H1 (cell line): ENCODE measurements around the gene ZAR1. TPM values are rescaled to one million over a fixed set of nuclear protein-coding genes. Genes with fewer than 3 reads are reported as not detected.

Experiments
- CTCF ChIA-PET: fragments of 300-600 bp; sonication (Branson Sonifier 250); formaldehyde crosslinking; loops from one replicate; lab custom pipeline; 2021; ENCODE audit not compliant: partially characterized antibody; lab: Charles Lee
- POLR2A ChIA-PET: fragments of 300-600 bp; sonication (Branson Sonifier 250); formaldehyde crosslinking; loops from one replicate; lab custom pipeline; 2021; ENCODE audit warnings: inconsistent platforms; ENCODE audit not compliant: partially characterized antibody; lab: Charles Lee
- DNase-seq, 2 experiments: peaks; one replicate each; pipeline versions ENCODE4 v3.0.0 to v3.0.0-alpha.2; 2010 to 2022; ENCODE audit warnings: low spot score in 2 of 2, low read depth in 1 of 2, mixed read lengths in 1 of 2
- FAIRE-seq: peaks from 2 replicates; lab custom pipeline; 2011; peaks lifted over from hg19 to GRCh38; lab: Jason Lieb, UNC
- H2AFZ ChIP-seq: 2 replicates; pipeline ENCODE4 v1.8.1; 2012; ENCODE audit warnings: low read length, inconsistent platforms
- H2AK5ac ChIP-seq: 2 replicates; pipeline ENCODE4 v1.6.1; 2013; ENCODE audit warnings: low read depth, low read length
- H2BK120ac ChIP-seq: replicated peaks from 2 replicates; pipeline ENCODE3; 2013; ENCODE audit warnings: low read depth, low read length, inconsistent platforms
- H2BK12ac ChIP-seq: 2 replicates; pipeline ENCODE4 v1.6.1; 2013; ENCODE audit warnings: low read depth, low read length
- H2BK15ac ChIP-seq: 2 replicates; pipeline ENCODE4 v1.6.1; 2013; ENCODE audit warnings: low read length
- H2BK20ac ChIP-seq: 2 replicates; pipeline ENCODE4 v1.6.1; 2013; ENCODE audit warnings: low read length
- H2BK5ac ChIP-seq: 2 replicates; pipeline ENCODE4 v1.6.1; 2013; ENCODE audit warnings: low read depth, low read length
- H3K14ac ChIP-seq: 2 replicates; pipeline ENCODE4 v1.6.1; 2013; ENCODE audit warnings: inconsistent platforms; ENCODE audit not compliant: insufficient read length
- H3K18ac ChIP-seq: 2 replicates; pipeline ENCODE4 v1.6.1; 2013; ENCODE audit warnings: low read length; ENCODE audit errors: extremely low read depth
- H3K23ac ChIP-seq: 2 replicates; pipeline ENCODE4 v1.6.1; 2013; ENCODE audit warnings: inconsistent platforms; ENCODE audit not compliant: insufficient read length
- H3K23me2 ChIP-seq: 2 replicates; pipeline ENCODE4 v1.6.1; 2013; ENCODE audit warnings: low read depth, low read length
- H3K27ac ChIP-seq: 2 replicates; pipeline ENCODE4 v1.6.1; 2011; ENCODE audit warnings: low read depth, low read length, inconsistent platforms
- H3K27me3 ChIP-seq, 4 experiments: replicated peaks in 1 of 4; 1 replicate in 1 of 4; 2 replicates in 3 of 4; pipeline versions ENCODE4 v1.6.1 to v1.8.1; 2011 to 2013; ENCODE audit warnings: low read length in 3 of 4, mild to moderate bottlenecking in 3 of 4, inconsistent platforms in 2 of 4, mixed read lengths in 2 of 4, moderate library complexity in 1 of 4; ENCODE audit not compliant: control insufficient read depth in 3 of 4, insufficient read depth in 3 of 4; ENCODE audit errors: extremely low read depth in 1 of 4
- H3K36me3 ChIP-seq, 4 experiments: 2 replicates each; pipeline versions ENCODE4 v1.6.1 to v1.8.1; 2011 to 2013; ENCODE audit warnings: mild to moderate bottlenecking in 4 of 4, low read length in 3 of 4, moderate library complexity in 2 of 4, control low read depth in 1 of 4, inconsistent platforms in 1 of 4; ENCODE audit not compliant: insufficient read depth in 4 of 4, control insufficient read depth in 2 of 4
- H3K4ac ChIP-seq: replicated peaks from 2 replicates; pipeline ENCODE3; 2013; ENCODE audit warnings: low read length, low read depth, mixed read lengths, inconsistent platforms; ENCODE audit not compliant: insufficient read length
- H3K4me1 ChIP-seq, 4 experiments: replicated peaks in 1 of 4; 1 replicate in 1 of 4; 2 replicates in 3 of 4; pipeline versions ENCODE4 v1.6.1 to v1.8.1; 2011 to 2013; ENCODE audit warnings: low read length in 3 of 4, inconsistent platforms in 2 of 4, mixed read lengths in 1 of 4; ENCODE audit not compliant: insufficient read depth in 4 of 4, control insufficient read depth in 3 of 4
- H3K4me2 ChIP-seq, 2 experiments: 2 replicates each; pipeline versions ENCODE4 v1.6.1 to v1.8.1; 2011 to 2013; ENCODE audit warnings: low read depth in 2 of 2, low read length in 2 of 2, control low read depth in 1 of 2, inconsistent platforms in 1 of 2, mild to moderate bottlenecking in 1 of 2; ENCODE audit not compliant: insufficient read depth in 1 of 2
- H3K4me3 ChIP-seq, 4 experiments: fragments of 200-600, 300-600 bp in 1 of 4; sonication (generic), shearing (Covaris generic), sonication (Bioruptor Twin) in 1 of 4; 2 replicates each; pipeline versions ENCODE4 v1.5.1 to v1.8.1; 2011 to 2016; ENCODE audit warnings: low read length in 4 of 4, low read depth in 3 of 4, control low read depth in 2 of 4, inconsistent platforms in 2 of 4, mild to moderate bottlenecking in 2 of 4, mixed read lengths in 1 of 4, moderate library complexity in 1 of 4; ENCODE audit not compliant: insufficient read depth in 2 of 4; ENCODE audit errors: extremely low read depth in 1 of 4
- H3K56ac ChIP-seq: replicated peaks from 2 replicates; pipeline ENCODE3; 2013; ENCODE audit warnings: low read depth, mild to moderate bottlenecking, mixed read lengths, low read length, inconsistent platforms; ENCODE audit not compliant: insufficient read length
- H3K79me1 ChIP-seq: 2 replicates; pipeline ENCODE4 v1.6.1; 2013; ENCODE audit warnings: low read depth, low read length, control low read depth
- H3K79me2 ChIP-seq, 2 experiments: 2 replicates each; pipeline versions ENCODE4 v1.6.1 to v1.8.1; 2012 to 2013; ENCODE audit warnings: low read length in 2 of 2, mild to moderate bottlenecking in 2 of 2, inconsistent platforms in 1 of 2; ENCODE audit not compliant: insufficient read depth in 2 of 2, control insufficient read depth in 1 of 2
- H3K9ac ChIP-seq, 4 experiments: replicated peaks in 1 of 4; 1 replicate in 1 of 4; 2 replicates in 3 of 4; pipeline versions ENCODE4 v1.6.1 to v1.8.1; 2011 to 2013; ENCODE audit warnings: low read depth in 3 of 4, low read length in 3 of 4, control low read depth in 2 of 4, mild to moderate bottlenecking in 2 of 4, moderate library complexity in 2 of 4, inconsistent platforms in 1 of 4; ENCODE audit errors: extremely low read depth in 1 of 4
- H3K9me3 ChIP-seq, 2 experiments: 2 replicates each; pipeline versions ENCODE4 v1.6.1 to v1.8.1; 2012 to 2013; ENCODE audit warnings: mild to moderate bottlenecking in 2 of 2, moderate library complexity in 2 of 2, control low read depth in 1 of 2, inconsistent platforms in 1 of 2, low read depth in 1 of 2, low read length in 1 of 2, mixed read lengths in 1 of 2; ENCODE audit not compliant: insufficient read depth in 2 of 2
- H4K20me1 ChIP-seq, 2 experiments: replicated peaks in 1 of 2; 2 replicates each; pipeline versions ENCODE3 to v1.8.1; 2011 to 2013; ENCODE audit warnings: inconsistent platforms in 2 of 2, low read length in 2 of 2, mild to moderate bottlenecking in 1 of 2; ENCODE audit not compliant: insufficient read depth in 2 of 2, control insufficient read depth in 1 of 2
- H4K5ac ChIP-seq: 2 replicates; pipeline ENCODE4 v1.6.1; 2013; ENCODE audit warnings: low read length, low read depth, mixed read lengths, inconsistent platforms; ENCODE audit not compliant: insufficient read length
- H4K8ac ChIP-seq: 2 replicates; pipeline ENCODE4 v1.8.0; 2013; ENCODE audit warnings: mild to moderate bottlenecking, moderate library complexity, low read length, inconsistent platforms; ENCODE audit not compliant: insufficient read depth; ENCODE audit errors: extremely low read depth
- H4K91ac ChIP-seq: replicated peaks from 2 replicates; pipeline ENCODE3; 2013; ENCODE audit warnings: low read length, mixed read lengths, inconsistent platforms; ENCODE audit not compliant: insufficient read length
- CBX5 ChIP-seq: fragments of 300-800, 300-1000 bp; sonication (generic); IDR thresholded peaks from 2 replicates; pipeline ENCODE4 v1.7.1; 2016; ENCODE audit warnings: antibody characterized with exemption, low read length, low read depth
- FOSL1 ChIP-seq: IDR thresholded peaks from 2 replicates; pipeline ENCODE4 v1.6.1; 2011; ENCODE audit warnings: mild to moderate bottlenecking, low read depth, low read length, moderate library complexity; ENCODE audit not compliant: insufficient read depth
- HDAC2 ChIP-seq, 2 experiments: fragments of 300-600 bp in 1 of 2; sonication (generic) in 1 of 2; IDR thresholded peaks; 2 replicates each; pipeline ENCODE4 v1.6.1; 2011 to 2012; ENCODE audit warnings: low read depth in 2 of 2, low read length in 2 of 2, mild to moderate bottlenecking in 2 of 2, moderate library complexity in 2 of 2, borderline replicate concordance in 1 of 2, inconsistent platforms in 1 of 2
- JUN ChIP-seq: IDR thresholded peaks from 2 replicates; pipeline ENCODE4 v1.6.1; 2011; ENCODE audit warnings: low read depth, mild to moderate bottlenecking, improper control_type of control experiment, low read length
- NRF1 ChIP-seq: IDR thresholded peaks from 2 replicates; pipeline ENCODE4 v1.6.1; 2011; ENCODE audit warnings: mild to moderate bottlenecking, low read depth, low read length, improper control_type of control experiment
- POLR2A ChIP-seq, 2 experiments: IDR thresholded peaks; 1 replicate in 1 of 2; 2 replicates in 1 of 2; pipeline ENCODE4 v1.6.1; 2011; ENCODE audit warnings: low read depth in 2 of 2, low read length in 2 of 2, mild to moderate bottlenecking in 2 of 2; ENCODE audit errors: control extremely low read depth in 1 of 2
- POU5F1 ChIP-seq: IDR thresholded peaks from 2 replicates; pipeline ENCODE4 v1.6.1; 2011; ENCODE audit warnings: low read depth, mild to moderate bottlenecking, low read length, moderate library complexity
- RNF2 ChIP-seq: fragments of 200-900, 300-1000 bp; sonication (generic); IDR thresholded peaks from 2 replicates; pipeline ENCODE4 v1.7.1; 2016; ENCODE audit warnings: borderline replicate concordance, low read depth, mild to moderate bottlenecking, antibody characterized with exemption, low read length; ENCODE audit not compliant: poor library complexity, severe bottlenecking; ENCODE audit errors: missing control alignments
- SAP30 ChIP-seq: fragments of 300-600 bp; sonication (generic); IDR thresholded peaks from 2 replicates; pipeline ENCODE4 v1.7.1; 2012; ENCODE audit warnings: low read length, moderate library complexity, mild to moderate bottlenecking, inconsistent platforms; ENCODE audit not compliant: insufficient read depth, insufficient replicate concordance
- SIN3A ChIP-seq, 2 experiments: IDR thresholded peaks in 1 of 2; conservative IDR thresholded peaks in 1 of 2; 2 replicates each; pipeline ENCODE4 v1.6.1; 2011 to 2012; ENCODE audit warnings: low read length in 2 of 2, improper control_type of control experiment in 1 of 2, low read depth in 1 of 2, mild to moderate bottlenecking in 1 of 2
- SIRT6 ChIP-seq: IDR thresholded peaks from one replicate; pipeline ENCODE4 v1.7.1; 2012; ENCODE audit warnings: low read length, inconsistent platforms
- TCF12 ChIP-seq: IDR thresholded peaks from 2 replicates; pipeline ENCODE4 v1.6.1; 2011; ENCODE audit warnings: low read depth, mild to moderate bottlenecking, low read length
- ZNF274 ChIP-seq: IDR thresholded peaks from 2 replicates; pipeline ENCODE4 v1.7.0; 2012; ENCODE audit warnings: low read length, borderline replicate concordance; ENCODE audit errors: extremely low read depth
- WGBS, 2 experiments: shearing (Covaris generic) in 1 of 2; methylation state at CpG; one replicate each; pipeline versions ENCODE4 v1.1.6 to v1.1.7; 2013 to 2015; ENCODE audit warnings: low lambda C conversion rate in 2 of 2, mixed read lengths in 2 of 2, inconsistent platforms in 1 of 2, low coverage in 1 of 2, missing lambda C conversion rate in 1 of 2; ENCODE audit not compliant: insufficient replicate concordance in 2 of 2, insufficient coverage in 1 of 2, insufficient read length in 1 of 2; ENCODE audit errors: extremely low coverage in 1 of 2, missing lambda C conversion rate in 1 of 2; 5-methylcytosine and 5-hydroxymethylcytosine counted together
- polyA plus RNA-seq, 7 experiments: library from polyadenylated mRNA; depleted of rRNA in 3 of 7; stranded (reverse) in 5 of 7; unstranded in 2 of 7; fragments of >200 nt in 5 of 7; fragments of 200-250 nt in 2 of 7; gene quantifications; 1 replicate in 5 of 7; 2 replicates in 1 of 7; 4 replicates in 1 of 7; pipeline versions ENCODE4 v1.2.1 to v1.2.3, GENCODE V29; 2011 to 2013; ENCODE audit warnings: missing spikeins in 2 of 7, mixed read lengths in 2 of 7
- total RNA-seq: library from RNA; stranded (reverse); fragmentation: NEBNext Ultra II Directional; extraction: Animal tissue kit (Norgen Biotek cat#: 25700); gene quantifications from 2 replicates; pipeline ENCODE4 v1.2.1, GENCODE V29; 2021

Gene ZAR1
- total and polyA plus RNA-seq, 2 of the 8 experiments (the other 6 are each of a cell fraction or from before 2014, with no cell fraction given), result 0.33 to 0.78 TPM

DNA sequence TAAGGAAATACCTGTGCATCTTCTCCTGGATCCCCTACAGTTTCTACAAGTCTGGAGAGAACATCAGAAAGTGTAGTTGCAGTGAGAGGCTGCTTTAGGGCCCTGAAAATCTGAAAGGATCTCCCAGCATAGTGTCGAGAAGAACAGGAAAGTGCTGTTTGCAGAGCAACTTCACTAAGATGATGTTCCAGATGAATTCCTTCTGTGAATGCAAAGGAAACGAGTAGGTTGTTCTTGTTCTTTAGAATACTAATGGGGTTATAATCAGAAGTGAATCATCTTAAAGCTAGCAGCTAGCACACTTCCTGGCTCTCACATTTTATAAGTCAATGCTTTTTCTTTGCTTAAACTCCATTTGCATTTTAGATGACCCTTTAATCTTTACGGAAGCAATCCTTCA lies 53.7 kb downstream of the ZAR1 start:
- H4K91ac ChIP-seq, result no peak overlapping the region
- H2BK120ac ChIP-seq, result no peak overlapping the region
- no peak overlapping the region for H2BK5ac ChIP-seq
- H4K20me1 ChIP-seq, result peaks cover 0 to 3% of the 10 kb centered on the region in 2 experiments
- no peak overlapping the region for H3K4ac ChIP-seq
- H2BK12ac ChIP-seq, result no peak overlapping the region
- CTCF ChIA-PET, result interaction anchor here (2.6 kb wide), 1 partner anchor 416 kb away, joined by 7 read pairs; no protein-coding TSS in a partner anchor
- no peak overlapping the region for H2AFZ ChIP-seq
- no peak overlapping the region for H3K56ac ChIP-seq
- H3K18ac ChIP-seq, result no peak overlapping the region
- no peak for DNase-seq
- no peaks in the 10 kb centered on the region for H3K79me1 ChIP-seq
- H4K8ac ChIP-seq, result no peak overlapping the region
- FAIRE-seq, result peak; percentile 19
- no peak overlapping the region for H3K14ac ChIP-seq
- no peak overlapping the region for H4K5ac ChIP-seq
- H3K4me1 ChIP-seq, result no peaks in the 10 kb centered on the region; a peak in 1 of 7 replicates
- no peak overlapping the region for H2AK5ac ChIP-seq
- no peaks in the 10 kb centered on the region for H3K9me3 ChIP-seq
- no peaks in the 10 kb centered on the region for H3K79me2 ChIP-seq
- WGBS, 2 experiments, result 83% methylated on average over 3 of the region's 3 CpGs; no CpG with 5 or more reads in 1 of the 2 experiments
- no peak overlapping the region for H2BK20ac ChIP-seq
- peaks cover 0 to 1% (median 0%) of the 10 kb centered on the region in 4 experiments; a peak in 1 of 7 replicates for H3K27me3 ChIP-seq
- no peak overlapping the region for H2BK15ac ChIP-seq
- TF ChIP-seq SAP30, result no peak
- no peak for TF ChIP-seq NRF1
- TF ChIP-seq HDAC2 (IDR thresholded peaks at IDR 0.05; ENCODE audit: borderline replicate concordance in 1 of 2, low read depth in 2 of 2, low read length in 2 of 2), result no peak
- no peak for TF ChIP-seq SIRT6
- no peak for TF ChIP-seq RNF2
- no peak for TF ChIP-seq TCF12
- no peak for TF ChIP-seq POLR2A (IDR thresholded peaks at IDR 0.05; ENCODE audit: control extremely low read depth in 1 of 2, low read depth in 2 of 2, low read length in 2 of 2)
- no peak for TF ChIP-seq CBX5
- TF ChIP-seq POU5F1, result no peak
- no peak for TF ChIP-seq FOSL1
- TF ChIP-seq ZNF274, result no peak
- no peak for TF ChIP-seq JUN
- no peak for TF ChIP-seq SIN3A (conservative IDR thresholded peaks at IDR 0.05 in 1 of 2, IDR thresholded peaks at IDR 0.05 in 1 of 2; ENCODE audit: low read depth in 1 of 2, low read length in 2 of 2)
- no peak overlapping the region for H3K23ac ChIP-seq
- no peaks in the 10 kb centered on the region for H3K23me2 ChIP-seq
- H3K36me3 ChIP-seq, result peaks cover 2 to 54% (median 33%) of the 10 kb centered on the region in 4 experiments; a peak in 7 of 8 replicates
- POLR2A ChIA-PET, result no interaction called here
- H3K27ac ChIP-seq, result no peak overlapping the region
- no peak overlapping the region for H3K4me3 ChIP-seq
- H3K4me2 ChIP-seq, result no peak overlapping the region
- H3K9ac ChIP-seq, result no peak overlapping the region
